ENCODE data around the gene SNX7. TPM values are rescaled to one million over a fixed set of nuclear protein-coding genes. Genes with fewer than 3 reads are reported as not detected.

SNX7 gene
- total and polyA plus RNA-seq, 9 of the 15 experiments (the other 6 are each of a cell fraction or from before 2014, with no cell fraction given) = 0.09 TPM; not detected in 8

DNA sequence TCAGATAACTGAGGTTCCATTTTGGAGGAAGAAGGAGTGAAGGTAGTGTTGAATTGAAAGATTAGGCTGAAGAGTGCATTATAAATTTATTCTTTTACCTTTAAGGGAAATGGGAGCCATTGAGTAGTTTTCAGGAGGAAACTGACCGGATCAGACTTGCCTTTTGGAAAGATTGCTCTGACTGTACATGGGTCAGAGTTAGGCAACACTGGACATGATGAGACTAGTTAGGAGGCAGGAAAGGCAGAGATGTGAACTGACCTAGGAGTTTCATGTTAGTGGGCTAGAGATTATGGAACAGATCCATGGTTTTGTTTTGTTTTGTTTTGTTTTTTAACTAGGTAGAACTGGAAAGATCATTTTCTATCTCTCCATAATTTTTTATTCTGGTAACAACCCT lies 78.2 kb downstream of the SNX7 start (continued):
- no peak for TF ChIP-seq STAT6 (CRISPR knock-in tag; IDR thresholded peaks at IDR 0.05)
- TF ChIP-seq, protein P1, sequence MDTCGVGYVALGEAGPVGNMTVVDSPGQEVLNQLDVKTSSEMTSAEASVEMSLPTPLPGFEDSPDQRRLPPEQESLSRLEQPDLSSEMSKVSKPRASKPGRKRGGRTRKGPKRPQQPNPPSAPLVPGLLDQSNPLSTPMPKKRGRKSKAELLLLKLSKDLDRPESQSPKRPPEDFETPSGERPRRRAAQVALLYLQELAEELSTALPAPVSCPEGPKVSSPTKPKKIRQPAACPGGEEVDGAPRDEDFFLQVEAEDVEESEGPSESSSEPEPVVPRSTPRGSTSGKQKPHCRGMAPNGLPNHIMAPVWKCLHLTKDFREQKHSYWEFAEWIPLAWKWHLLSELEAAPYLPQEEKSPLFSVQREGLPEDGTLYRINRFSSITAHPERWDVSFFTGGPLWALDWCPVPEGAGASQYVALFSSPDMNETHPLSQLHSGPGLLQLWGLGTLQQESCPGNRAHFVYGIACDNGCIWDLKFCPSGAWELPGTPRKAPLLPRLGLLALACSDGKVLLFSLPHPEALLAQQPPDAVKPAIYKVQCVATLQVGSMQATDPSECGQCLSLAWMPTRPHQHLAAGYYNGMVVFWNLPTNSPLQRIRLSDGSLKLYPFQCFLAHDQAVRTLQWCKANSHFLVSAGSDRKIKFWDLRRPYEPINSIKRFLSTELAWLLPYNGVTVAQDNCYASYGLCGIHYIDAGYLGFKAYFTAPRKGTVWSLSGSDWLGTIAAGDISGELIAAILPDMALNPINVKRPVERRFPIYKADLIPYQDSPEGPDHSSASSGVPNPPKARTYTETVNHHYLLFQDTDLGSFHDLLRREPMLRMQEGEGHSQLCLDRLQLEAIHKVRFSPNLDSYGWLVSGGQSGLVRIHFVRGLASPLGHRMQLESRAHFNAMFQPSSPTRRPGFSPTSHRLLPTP (IDR thresholded peaks at IDR 0.05; ENCODE audit: borderline replicate concordance, extremely low read depth, insufficient read length) = no peak
- TF ChIP-seq ZNF695 (CRISPR knock-in tag; IDR thresholded peaks at IDR 0.05) = no peak

GRCh38 chr1:98741164-98741563 lies 79.6 kb downstream of the SNX7 start:
- in situ Hi-C loops (cut with MboI) = no loop called here
- Histone ChIP-seq H3K9me1 (ENCODE audit: control insufficient read depth, insufficient read depth, low read length) (no peaks in the 10 kb centered on the region), H3K9ac (ENCODE audit: insufficient read depth in 1 of 2, low read depth in 2 of 2, low read length in 2 of 2) (no peak overlapping the region), H3K27me3 (ENCODE audit: control insufficient read depth in 2 of 2, insufficient read depth in 2 of 2, low read length in 2 of 2) (no peaks in the 10 kb centered on the region), H3K4me1 (replicated peaks in 1 of 2; ENCODE audit: control insufficient read depth in 2 of 2, insufficient read depth in 2 of 2, low read length in 2 of 2) (no peaks in the 10 kb centered on the region), H3K27ac (ENCODE audit: extremely low read depth, low read depth, low read length) (no peak overlapping the region), H3K9me3 (replicated peaks; ENCODE audit: control insufficient read depth, insufficient read depth, low read depth, low read length) (no peaks in the 10 kb centered on the region), H3K4me3 (no peak overlapping the region), H2AFZ (ENCODE audit: low read depth, low read length) (no peak overlapping the region), H3K79me2 (ENCODE audit: control insufficient read depth, insufficient read depth, low read length) (no peaks in the 10 kb centered on the region), H3K36me3 (ENCODE audit: control insufficient read depth, insufficient read depth, low read length) (no peaks in the 10 kb centered on the region), H3K4me2 (ENCODE audit: insufficient read depth, low read length) (no peak overlapping the region), H4K20me1 (replicated peaks; ENCODE audit: control insufficient read depth, insufficient read depth, low read length) (no peaks in the 10 kb centered on the region)
- WGBS (ENCODE audit: insufficient coverage, low coverage, missing lambda C conversion rate) = 0% methylated on average over 1 of the region's 1 CpG
- ChIA-PET POLR2A (no interaction called here), CTCF (ENCODE audit: low intra/inter-chr PET ratio) (no interaction called here)
- TF ChIP-seq CEBPB (tag; IDR thresholded peaks at IDR 0.05) = peak; percentile 52
- no peak for TF ChIP-seq CEBPG (CRISPR knock-in tag; IDR thresholded peaks at IDR 0.05)
- peak in 1 of 2 experiments; percentile 75; a peak in 2 of 4 replicates for TF ChIP-seq CEBPG (tag; conservative IDR thresholded peaks at IDR 0.05 in 1 of 2, IDR thresholded peaks at IDR 0.05 in 1 of 2)
- no peak for TF ChIP-seq ZKSCAN8 (CRISPR knock-in tag; IDR thresholded peaks at IDR 0.05)
- TF ChIP-seq EP300 (IDR thresholded peaks at IDR 0.05; ENCODE audit: low read length) = no peak
- DNase-seq (ENCODE audit: extremely low read depth in 1 of 4, low spot score in 3 of 4) (no peak), FAIRE-seq (no peak), ATAC-seq (no peak)
- intact Hi-C loops (cut with micrococcal nuclease) = no loop called here
- BruUV-seq (replicated peaks) = no TSS peak
